Mononuclear cell (primary cell): Measurements from ENCODE around the gene PLCE1. TPM values are rescaled to one million over a fixed set of nuclear protein-coding genes. Genes with fewer than 3 reads are reported as not detected.

Experiments used
- H3K27me3 ChIP-seq: 2 replicates; pipeline ENCODE4 v1.6.0; 2011; ENCODE audit warnings: low read length, control low read depth; ENCODE audit not compliant: insufficient read depth
- H3K4me1 ChIP-seq: 2 replicates; pipeline ENCODE4 v1.5.1; 2011; ENCODE audit warnings: mild to moderate bottlenecking, low read length, control low read depth; ENCODE audit not compliant: insufficient read depth
- H3K4me3 ChIP-seq: 2 replicates; pipeline ENCODE4 v1.5.1; 2011; ENCODE audit warnings: mild to moderate bottlenecking, low read length, moderate library complexity
- H3K9me3 ChIP-seq: 2 replicates; pipeline ENCODE4 v1.5.1; 2011; ENCODE audit warnings: low read depth, mild to moderate bottlenecking, control low read depth, low read length
- total RNA-seq: library from RNA; depleted of rRNA; stranded (reverse); fragments of >200 nt; gene quantifications from one replicate; pipeline ENCODE4 v1.2.3, GENCODE V29; 2012

The PLCE1 gene
- total RNA-seq, 1 donor: not detected

DNA sequence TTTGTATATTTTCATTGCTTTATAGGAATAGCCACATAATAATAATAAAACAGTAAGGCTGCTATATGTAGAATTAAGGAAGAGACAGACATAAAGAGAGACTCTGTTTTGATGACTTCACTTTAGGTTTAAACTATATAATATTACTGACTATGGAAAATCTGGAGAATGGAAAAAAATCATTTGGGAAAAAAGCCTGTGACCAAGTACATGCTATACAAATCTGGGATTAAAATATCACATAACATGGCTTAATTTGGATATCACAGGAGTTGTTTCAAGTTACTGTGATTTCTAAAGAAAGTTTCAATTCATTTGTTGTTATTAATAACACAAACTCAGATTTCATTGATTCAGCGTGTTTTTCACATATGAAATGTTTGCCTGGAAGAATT, 7.7 kb downstream of the PLCE1 start:
- Histone ChIP-seq H3K4me1 (no peaks in the 10 kb centered on the region), H3K9me3 (no peaks in the 10 kb centered on the region), H3K27me3 (peaks cover 6% of the 10 kb centered on the region), H3K4me3 (no peak overlapping the region)

DNA sequence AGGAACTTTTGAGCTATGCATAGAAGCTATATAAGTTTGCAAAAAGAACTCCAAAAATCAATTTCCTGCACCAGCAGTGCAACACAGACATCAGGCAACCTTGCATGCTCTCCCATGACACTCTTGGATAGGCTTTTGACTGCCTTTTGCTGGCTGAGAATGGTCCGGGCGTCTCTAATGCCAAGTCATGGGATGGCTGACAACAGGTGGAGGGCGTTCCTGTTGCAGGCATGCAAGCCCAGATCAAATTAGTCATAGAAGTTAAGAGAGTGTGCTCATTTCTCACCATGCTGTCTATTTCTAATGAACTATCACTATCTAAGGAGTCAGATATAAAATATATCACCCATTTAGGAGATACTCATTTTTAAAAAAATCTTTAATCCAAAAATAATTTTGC, 8.4 kb downstream of the PLCE1 start:
- H3K4me1 ChIP-seq: no peaks in the 10 kb centered on the region
- H3K4me3 ChIP-seq: no peak overlapping the region
- no peaks in the 10 kb centered on the region for H3K9me3 ChIP-seq
- peaks cover 4% of the 10 kb centered on the region for H3K27me3 ChIP-seq

DNA sequence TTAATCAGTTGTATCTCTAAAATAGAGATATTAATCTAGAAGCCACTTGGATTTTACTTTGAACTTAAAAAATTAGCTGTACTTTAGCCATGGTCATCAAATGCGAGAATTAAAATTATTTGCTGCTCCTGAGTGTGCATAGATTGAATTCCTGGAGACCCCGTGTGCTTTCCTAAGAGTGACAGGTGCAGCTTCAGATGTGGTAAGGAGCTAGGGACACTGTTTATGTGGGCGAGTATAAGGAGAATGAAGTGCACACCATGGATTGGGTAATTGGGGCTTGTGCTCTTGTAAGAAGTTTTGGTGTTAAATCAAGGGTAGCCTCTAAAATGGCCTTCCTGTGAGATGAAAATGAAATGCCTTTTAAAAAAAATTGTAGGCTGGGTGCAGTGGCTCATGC, 9.8 kb downstream of the PLCE1 start:
- no peaks in the 10 kb centered on the region for H3K27me3 ChIP-seq
- no peak overlapping the region for H3K4me3 ChIP-seq
- H3K9me3 ChIP-seq: no peaks in the 10 kb centered on the region
- no peaks in the 10 kb centered on the region for H3K4me1 ChIP-seq

DNA sequence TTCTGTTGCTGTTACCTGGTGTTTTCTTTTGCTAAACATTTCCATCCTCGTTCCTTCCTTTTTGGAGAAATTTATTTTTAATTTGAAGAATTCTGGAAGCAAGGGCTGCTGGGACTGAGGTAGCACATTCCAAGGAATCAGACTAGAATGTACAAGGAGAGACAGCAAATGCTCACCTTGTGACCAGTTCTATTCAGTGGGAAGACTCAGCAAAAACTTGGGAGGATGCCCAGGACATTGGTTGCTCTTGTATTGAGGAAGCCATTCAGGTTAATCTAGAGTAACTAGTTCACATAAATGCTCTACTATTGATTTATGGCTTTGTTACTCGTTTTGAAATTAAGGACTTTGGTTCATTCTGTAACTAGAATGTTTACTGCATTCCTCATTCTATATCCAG, 11.3 kb downstream of the PLCE1 start:
- Histone ChIP-seq H3K4me3 (no peak overlapping the region), H3K9me3 (no peaks in the 10 kb centered on the region), H3K4me1 (no peaks in the 10 kb centered on the region), H3K27me3 (no peaks in the 10 kb centered on the region)

DNA sequence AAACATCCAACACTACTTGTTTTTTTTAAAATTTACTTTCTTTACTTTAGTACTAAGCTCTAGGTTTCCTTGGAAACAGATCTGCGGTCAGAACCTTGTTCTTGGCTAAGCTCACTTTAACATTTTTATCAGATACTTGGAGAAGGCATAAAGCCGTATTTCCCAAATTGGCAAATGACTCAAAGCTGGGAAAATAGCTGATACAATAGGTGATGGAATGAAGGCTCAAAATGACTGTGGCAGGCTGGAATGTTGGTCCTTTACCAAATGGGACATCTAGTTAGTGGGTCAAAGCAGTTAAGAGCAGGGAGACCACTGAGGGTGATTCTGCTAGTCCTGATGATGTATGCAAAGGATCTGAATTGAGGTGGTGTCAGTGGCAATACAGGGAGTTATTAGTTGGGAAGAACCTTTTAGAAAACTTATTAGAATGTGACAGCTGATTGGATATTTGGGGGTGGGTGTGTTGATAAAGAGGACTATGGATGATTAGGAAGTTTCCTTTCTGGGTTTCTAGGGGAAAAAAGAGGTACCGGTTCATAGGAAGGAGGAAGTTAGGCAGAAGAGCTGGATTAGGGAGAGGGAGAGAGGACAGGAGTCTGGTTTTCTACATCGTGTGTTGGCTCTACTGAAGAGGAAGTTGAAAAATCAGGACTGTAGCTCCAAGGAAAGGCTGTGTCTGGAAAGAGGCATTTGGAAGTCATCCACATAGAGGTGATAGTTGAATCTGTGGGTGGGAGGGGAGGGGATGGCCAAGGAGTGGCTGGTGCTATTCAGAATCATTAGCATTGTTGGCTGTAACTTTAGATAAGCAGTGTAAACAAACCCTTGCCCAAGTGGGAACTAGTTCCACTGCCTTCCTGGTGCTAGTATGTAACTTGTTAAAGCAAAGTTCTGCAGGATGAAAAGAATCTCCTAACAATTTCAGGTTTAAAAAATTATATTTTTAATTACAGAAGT, 13.1 kb downstream of the PLCE1 start:
- Histone ChIP-seq H3K9me3 (no peaks in the 10 kb centered on the region), H3K4me1 (no peaks in the 10 kb centered on the region), H3K4me3 (no peak overlapping the region), H3K27me3 (no peaks in the 10 kb centered on the region)

DNA sequence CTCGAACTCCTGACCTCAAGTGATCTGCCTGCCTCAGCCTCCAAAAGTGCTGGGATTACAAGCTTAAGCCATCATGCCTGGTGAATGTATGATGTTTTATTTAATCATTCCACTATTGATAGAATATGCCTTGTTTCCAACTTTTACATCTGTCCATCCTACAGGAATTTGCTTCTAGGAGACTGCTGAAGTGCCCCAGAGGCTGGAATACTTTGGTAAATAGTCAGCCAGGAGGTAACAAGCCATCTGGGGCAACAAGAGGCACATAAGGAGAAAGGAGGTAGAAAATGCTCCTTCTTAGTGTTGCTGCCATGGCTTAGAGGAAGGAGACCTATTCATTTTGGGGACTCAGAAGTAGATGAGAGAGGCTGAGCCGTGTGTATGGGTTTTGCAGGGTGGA, 14.8 kb downstream of the PLCE1 start:
- H3K4me3 ChIP-seq: no peak overlapping the region
- H3K27me3 ChIP-seq: no peaks in the 10 kb centered on the region
- no peaks in the 10 kb centered on the region for H3K9me3 ChIP-seq
- H3K4me1 ChIP-seq: no peaks in the 10 kb centered on the region

DNA sequence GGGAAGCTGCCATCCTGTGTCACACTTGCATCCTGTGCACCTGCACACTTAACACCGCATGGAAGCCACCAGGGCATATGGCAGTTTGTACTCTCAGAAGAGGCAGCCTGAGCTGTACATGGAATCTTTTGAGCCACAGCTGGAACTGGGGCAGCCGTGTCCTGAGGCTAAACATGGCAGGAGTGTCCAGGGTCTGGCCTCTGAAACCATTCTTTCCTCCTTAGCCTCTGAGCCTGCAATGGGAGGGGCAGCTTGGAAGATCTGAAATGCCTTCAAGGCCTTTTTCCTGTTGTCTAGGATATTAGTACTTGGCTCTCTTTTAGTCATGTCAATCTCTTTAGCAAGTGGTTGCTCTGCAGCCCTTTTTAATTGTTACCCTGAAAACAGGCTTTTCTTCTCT, 16.4 kb downstream of the PLCE1 start:
- Histone ChIP-seq H3K4me3 (no peak overlapping the region), H3K27me3 (no peaks in the 10 kb centered on the region), H3K4me1 (no peaks in the 10 kb centered on the region), H3K9me3 (no peaks in the 10 kb centered on the region)

DNA sequence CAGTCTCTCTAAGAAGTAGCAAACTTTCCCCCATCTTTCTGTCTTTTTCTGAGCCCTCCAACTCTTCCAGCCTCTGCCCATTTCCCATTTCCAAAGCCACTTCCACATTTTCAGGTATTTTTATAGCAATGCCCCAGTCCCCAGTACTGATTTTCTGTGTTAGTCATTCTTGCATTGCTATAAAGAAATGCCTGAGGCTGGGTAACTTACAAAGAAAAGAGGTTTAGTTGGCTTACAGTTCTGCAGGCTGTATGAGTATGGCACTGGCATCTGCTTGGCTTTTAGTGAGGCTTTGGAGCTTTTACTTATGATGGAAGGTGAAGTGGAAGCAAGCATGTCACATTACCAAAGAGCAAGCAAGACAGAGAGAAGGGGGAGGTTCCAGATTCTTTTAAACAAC, 17.2 kb downstream of the PLCE1 start:
- Histone ChIP-seq H3K27me3 (no peaks in the 10 kb centered on the region), H3K4me3 (no peak overlapping the region), H3K9me3 (no peaks in the 10 kb centered on the region), H3K4me1 (no peaks in the 10 kb centered on the region)

DNA sequence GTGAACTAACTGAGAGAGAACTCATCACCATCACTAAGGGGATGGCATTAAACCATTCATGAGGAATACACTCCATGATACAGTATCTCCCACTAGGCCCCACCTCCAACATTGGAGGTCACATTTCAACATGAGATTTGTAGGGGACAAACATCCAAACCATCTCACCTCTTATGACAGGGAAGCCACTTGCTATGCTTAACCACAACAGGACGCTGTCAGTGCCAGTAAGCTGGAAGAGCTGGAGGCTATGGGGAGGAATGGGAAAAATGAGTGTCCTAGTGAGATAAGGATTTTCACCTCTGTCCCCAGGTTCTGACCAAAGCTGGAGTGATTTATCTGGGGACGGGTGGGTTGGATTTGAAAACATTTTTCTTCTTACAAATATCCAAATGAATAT, 17.6 kb downstream of the PLCE1 start:
- no peaks in the 10 kb centered on the region for H3K4me1 ChIP-seq
- no peak overlapping the region for H3K4me3 ChIP-seq
- no peaks in the 10 kb centered on the region for H3K27me3 ChIP-seq
- H3K9me3 ChIP-seq: no peaks in the 10 kb centered on the region

DNA sequence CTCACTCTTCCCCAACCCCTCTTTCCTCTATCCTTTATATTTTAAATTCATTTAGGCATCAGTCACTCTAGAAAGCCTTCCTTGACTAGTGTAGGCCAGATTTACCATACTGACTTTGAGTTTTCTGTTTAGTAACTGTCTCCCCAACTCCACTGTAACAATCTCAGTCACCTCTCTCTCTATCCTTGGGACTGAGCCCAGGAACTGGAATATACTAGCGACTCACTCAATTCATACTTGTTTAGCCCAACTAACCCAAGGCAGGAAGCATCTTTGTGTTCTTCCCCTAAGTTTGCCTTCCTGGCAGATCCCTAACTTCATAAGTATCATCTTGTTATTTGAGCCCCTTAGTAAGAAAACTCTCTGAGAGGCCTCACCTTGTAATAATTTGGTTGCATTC, 19.1 kb downstream of the PLCE1 start:
- H3K9me3 ChIP-seq: no peaks in the 10 kb centered on the region
- no peaks in the 10 kb centered on the region for H3K27me3 ChIP-seq
- H3K4me1 ChIP-seq: no peaks in the 10 kb centered on the region
- no peak overlapping the region for H3K4me3 ChIP-seq

DNA sequence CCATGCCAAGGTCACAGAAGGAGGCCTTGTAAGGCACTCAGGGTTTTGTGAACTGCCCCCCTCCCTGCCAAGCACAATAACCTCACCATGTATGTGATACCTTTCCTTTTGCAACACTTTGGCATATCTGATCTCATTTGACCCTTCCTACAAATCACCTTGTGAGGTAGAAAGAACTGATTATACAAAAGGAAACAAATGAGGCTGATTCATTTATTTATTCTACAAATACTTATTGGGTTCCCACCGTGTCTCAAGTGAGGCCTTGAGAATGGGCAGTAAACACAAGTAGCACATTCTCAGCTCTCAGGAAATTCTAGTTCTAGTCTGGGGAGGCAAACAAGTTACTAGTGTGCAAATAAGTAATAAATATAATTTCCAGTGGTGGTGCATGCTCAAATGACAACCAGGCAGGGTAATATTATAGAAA, 19.6 kb downstream of the PLCE1 start:
- no peaks in the 10 kb centered on the region for H3K27me3 ChIP-seq
- no peaks in the 10 kb centered on the region for H3K4me1 ChIP-seq
- no peak overlapping the region for H3K4me3 ChIP-seq
- no peaks in the 10 kb centered on the region for H3K9me3 ChIP-seq

DNA sequence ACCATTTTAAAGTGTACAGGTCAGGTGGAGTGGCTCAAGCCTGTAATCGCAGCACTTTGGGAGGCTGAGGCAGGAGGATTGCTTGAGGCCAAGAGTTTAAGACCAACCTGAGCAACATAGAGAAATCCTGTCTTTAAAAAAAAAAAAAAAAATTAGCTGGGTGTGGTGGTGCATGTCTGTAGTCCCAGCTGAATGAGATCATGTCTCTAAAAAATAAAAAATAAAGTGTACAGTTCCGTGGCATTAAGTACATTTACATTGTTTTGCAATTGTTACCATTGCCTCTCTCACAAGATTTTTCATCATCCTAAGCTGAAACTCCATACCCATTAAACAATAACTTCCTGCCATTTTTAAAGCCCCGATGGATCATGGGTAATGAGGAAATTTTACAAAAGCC, 20.6 kb downstream of the PLCE1 start:
- Histone ChIP-seq H3K27me3 (no peaks in the 10 kb centered on the region), H3K9me3 (no peaks in the 10 kb centered on the region), H3K4me1 (no peaks in the 10 kb centered on the region), H3K4me3 (no peak overlapping the region)

DNA sequence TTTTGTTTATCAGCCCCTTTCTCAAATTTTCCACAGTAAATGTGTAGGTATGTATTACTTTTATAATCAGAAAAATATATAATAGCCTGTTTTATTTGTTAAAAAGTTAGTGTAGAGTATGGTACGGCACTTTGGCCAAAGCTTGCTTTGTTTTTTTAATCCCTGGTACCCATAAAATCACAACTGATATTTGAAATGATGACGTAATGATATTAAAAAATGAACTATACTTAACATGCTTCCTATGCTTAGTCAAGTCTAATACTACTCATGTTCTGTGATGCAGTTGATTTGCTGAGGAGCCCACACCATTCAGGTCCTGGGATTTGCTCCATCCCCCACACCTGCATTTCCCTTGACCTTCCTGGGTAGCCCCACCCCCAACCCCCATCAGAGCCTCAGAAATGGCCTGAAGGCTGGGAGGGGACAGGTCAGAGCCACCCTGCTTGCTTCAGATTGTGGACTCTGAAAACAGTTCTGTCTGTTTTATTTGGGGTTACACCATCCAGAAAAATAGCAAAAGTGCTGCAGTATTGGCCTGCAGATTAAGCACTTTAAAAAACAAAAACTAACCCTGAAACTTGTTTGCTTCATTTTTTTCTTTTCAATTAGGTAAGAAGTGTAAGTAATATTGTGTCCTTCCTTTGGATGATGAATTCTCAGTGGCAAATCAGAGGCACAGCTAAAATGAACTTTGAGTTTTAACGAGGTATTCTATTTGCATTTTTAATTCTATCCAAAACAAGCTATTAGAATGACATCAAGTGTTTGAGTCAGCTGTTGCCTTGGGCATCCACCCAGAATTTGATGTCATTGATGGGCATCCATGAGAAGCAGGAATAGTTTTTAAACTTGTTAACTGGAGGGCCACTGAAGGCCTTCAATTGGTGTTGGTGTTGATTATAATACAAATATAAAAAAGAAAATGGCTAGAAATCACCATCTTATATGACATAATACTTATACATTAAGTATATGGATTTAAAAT, 23.3 kb downstream of the PLCE1 start:
- Histone ChIP-seq H3K27me3 (no peaks in the 10 kb centered on the region), H3K9me3 (no peaks in the 10 kb centered on the region), H3K4me3 (no peak overlapping the region), H3K4me1 (no peaks in the 10 kb centered on the region)

DNA sequence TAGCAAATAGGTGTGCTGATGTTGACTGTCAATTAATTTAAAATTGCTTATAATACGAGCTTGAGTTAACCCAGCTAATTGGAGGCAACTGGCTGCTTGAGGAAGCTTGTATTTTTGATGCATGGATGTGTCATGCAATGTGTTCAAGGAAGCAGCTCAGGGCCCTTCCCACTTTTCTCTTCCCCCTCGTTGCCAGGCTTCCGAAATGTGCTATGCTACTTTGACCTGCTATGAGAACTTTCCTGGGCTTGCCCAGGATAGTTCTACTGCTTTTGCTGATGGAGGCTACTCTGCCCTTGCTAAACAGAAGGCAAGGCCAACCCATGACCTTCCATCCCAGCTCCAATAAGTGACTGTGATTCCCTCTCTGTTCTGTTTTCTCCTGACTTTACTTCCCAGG, 24.4 kb downstream of the PLCE1 start:
- H3K4me1 ChIP-seq: no peaks in the 10 kb centered on the region
- H3K27me3 ChIP-seq: no peaks in the 10 kb centered on the region
- no peak overlapping the region for H3K4me3 ChIP-seq
- no peaks in the 10 kb centered on the region for H3K9me3 ChIP-seq

DNA sequence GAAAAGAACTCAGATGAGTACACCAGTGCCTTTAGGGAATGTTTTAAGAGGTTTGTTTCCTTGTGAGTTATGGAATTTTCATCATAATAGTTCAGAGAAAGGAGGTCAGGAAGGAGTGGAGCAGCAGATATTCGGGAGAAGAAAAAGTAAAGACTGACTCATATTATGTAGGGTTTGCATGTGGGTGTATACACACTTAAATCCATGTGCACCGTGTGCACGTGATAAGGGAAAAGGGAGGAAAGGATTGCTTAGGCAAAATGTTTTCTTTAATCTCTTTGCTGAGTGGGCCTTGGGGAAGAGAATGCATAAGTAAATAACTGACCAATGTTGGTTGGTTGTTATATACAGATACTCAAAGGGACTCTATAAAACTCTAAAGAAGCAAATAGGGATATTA, 30.2 kb downstream of the PLCE1 start:
- H3K9me3 ChIP-seq: peaks cover 12% of the 10 kb centered on the region

More for the DNA sequence above, 30.2 kb downstream of the PLCE1 start:
- H3K4me3 ChIP-seq: no peak overlapping the region
- H3K27me3 ChIP-seq: no peaks in the 10 kb centered on the region
- H3K4me1 ChIP-seq: no peaks in the 10 kb centered on the region
